T-cell (primary cell): Measurements from ENCODE around the gene CBR3. TPM values are rescaled to one million over a fixed set of nuclear protein-coding genes. Genes with fewer than 3 reads are reported as not detected.
"Not testable (repeated sequence)": the region's sequence is repeated elsewhere in the genome, so short reads cannot be mapped to it uniquely, and the experiment has no call there.

Source experiments
- ATAC-seq, 4 experiments: fragments of 200-7000 bp in 3 of 4; fragments of 150-1000 bp in 1 of 4; cut with Tn5 transposase; replicated peaks in 1 of 4; 1 replicate in 3 of 4; 2 replicates in 1 of 4; pipeline ENCODE4 v1.10.0; 2021; ENCODE audit warnings: moderate library complexity in 3 of 4, mild to moderate bottlenecking in 2 of 4, moderate number of reproducible peaks in 1 of 4
- CTCF ChIA-PET, 2 donors: fragments of 300-600 bp; sonication (Branson Sonifier 250); formaldehyde crosslinking; loops; one replicate each; lab custom pipeline; 2022; ENCODE audit warnings: antibody characterized with exemption in 2 of 2; lab: Charles Lee
- POLR2A ChIA-PET, 2 donors: fragments of 300-600 bp; sonication (Branson Sonifier 250); formaldehyde crosslinking; loops; one replicate each; lab custom pipeline; 2022; ENCODE audit warnings: antibody characterized with exemption in 2 of 2; lab: Charles Lee
- DNase-seq, 35 experiments: peaks; one replicate each; pipeline versions ENCODE4 v3.0.0 to v3.0.0-alpha.2; 2013 to 2023
- H3K27ac ChIP-seq: one replicate; pipeline ENCODE4 v1.5.1; 2013; ENCODE audit warnings: low read length
- H3K27me3 ChIP-seq, 2 experiments: replicated peaks in 1 of 2; 1 replicate in 1 of 2; 2 replicates in 1 of 2; pipeline versions ENCODE4 v1.6.1 to v1.7.0; 2013; ENCODE audit warnings: low read length in 1 of 2, mixed read lengths in 1 of 2; ENCODE audit not compliant: control insufficient read depth in 2 of 2, insufficient read depth in 2 of 2; ENCODE audit errors: extremely low read depth in 1 of 2
- H3K36me3 ChIP-seq, 2 donors: 1 replicate in 1 of 2; 2 replicates in 1 of 2; pipeline versions ENCODE4 v1.6.1 to v1.7.0; 2013; ENCODE audit warnings: low read length in 1 of 2; ENCODE audit not compliant: control insufficient read depth in 2 of 2, insufficient read depth in 1 of 2; ENCODE audit errors: extremely low read depth in 1 of 2
- H3K4me1 ChIP-seq, 2 experiments: 1 replicate in 1 of 2; 2 replicates in 1 of 2; pipeline versions ENCODE4 v1.6.1 to v1.7.0; 2013; ENCODE audit warnings: low read length in 2 of 2, mixed read lengths in 1 of 2; ENCODE audit not compliant: insufficient read depth in 2 of 2, control insufficient read depth in 1 of 2; ENCODE audit errors: extremely low read depth in 1 of 2
- H3K4me3 ChIP-seq, 2 donors: 1 replicate in 1 of 2; 2 replicates in 1 of 2; pipeline versions ENCODE4 v1.5.1 to v1.7.0; 2013; ENCODE audit warnings: mild to moderate bottlenecking in 2 of 2, low read length in 1 of 2, moderate library complexity in 1 of 2; ENCODE audit not compliant: control insufficient read depth in 1 of 2; ENCODE audit errors: extremely low read depth in 1 of 2
- H3K9me3 ChIP-seq: 2 replicates; pipeline ENCODE4 v1.7.0; 2013
- H3K27ac Mint-ChIP-seq, 2 donors: one replicate each; pipeline ENCODE4 v1.8.0; 2020 to 2021; ENCODE audit warnings: mild to moderate bottlenecking in 2 of 2, mixed read lengths in 2 of 2
- H3K27me3 Mint-ChIP-seq, 2 donors: one replicate each; pipeline ENCODE4 v1.8.0; 2021 to 2022; ENCODE audit warnings: mixed read lengths in 2 of 2
- H3K36me3 Mint-ChIP-seq: one replicate; pipeline ENCODE4 v1.8.0; 2021; ENCODE audit warnings: mixed read lengths
- H3K4me1 Mint-ChIP-seq, 3 donors: one replicate each; pipeline ENCODE4 v1.8.0; 2020 to 2022; ENCODE audit warnings: mixed read lengths in 3 of 3, mild to moderate bottlenecking in 1 of 3
- H3K4me3 Mint-ChIP-seq, 3 donors: one replicate each; pipeline ENCODE4 v1.8.0; 2020 to 2022; ENCODE audit warnings: mild to moderate bottlenecking in 3 of 3, mixed read lengths in 3 of 3, moderate library complexity in 3 of 3
- H3K9me3 Mint-ChIP-seq, 3 donors: one replicate each; pipeline ENCODE4 v1.8.0; 2020 to 2022; ENCODE audit warnings: mixed read lengths in 3 of 3
- WGBS: methylation state at CpG from one replicate; pipeline ENCODE4 v1.1.5; 2013; ENCODE audit warnings: missing lambda C conversion rate; ENCODE audit not compliant: insufficient coverage; 5-methylcytosine and 5-hydroxymethylcytosine counted together
- total RNA-seq, 35 experiments: library from RNA in 6 of 35; stranded (reverse) in 6 of 35; fragments of 120-200 nt in 1 of 35; gene quantifications; one replicate each; pipeline versions ENCODE4 v1.2.1 to v1.2.4 and lab custom pipeline; 2013 to 2026

CBR3 gene
- total RNA-seq, 5 donors from 2014 or later (not counting 1 experiment from before 2014, with no cell fraction given), result 0.85 to 16.1 (median 8.1) TPM

- not testable (repeated sequence) for H3K27ac ChIP-seq, H3K36me3 ChIP-seq, H3K4me3 Mint-ChIP-seq, H3K9me3 ChIP-seq, H3K36me3 Mint-ChIP-seq, ATAC-seq, H3K4me3 ChIP-seq, H3K9me3 Mint-ChIP-seq, H3K27me3 Mint-ChIP-seq, DNase-seq, H3K27ac Mint-ChIP-seq, H3K27me3 ChIP-seq
- ChIA-PET CTCF (interaction anchor here (0.7 to 1.3 kb wide), 3 partner anchors 56 to 73 kb away, joined by 4 to 6 read pairs (median 4); no protein-coding TSS in a partner anchor), POLR2A (interaction anchor here in 1 of 2 donors (0.6 to 0.7 kb wide), 2 partner anchors 16 to 1037 kb away, joined by 5 to 6 read pairs; no protein-coding TSS in a partner anchor)
- peaks cover 18 to 25% (median 25%) of the 10 kb centered on the region in 3 donors for H3K4me1 Mint-ChIP-seq
- H3K4me1 ChIP-seq, result peaks cover 6 to 28% of the 10 kb centered on the region in 2 experiments
- 96% methylated on average over 8 of the region's 13 CpGs for WGBS
These were observed 4.9 kb downstream of the CBR3 start for GRCh38 chr21:36139791-36140190.

GRCh38 chr21:36141513-36141925 is 6.6 kb downstream of the CBR3 start:
- no peaks in the 10 kb centered on the region for H3K9me3 ChIP-seq
- H3K36me3 Mint-ChIP-seq, result peaks cover 16% of the 10 kb centered on the region
- no peaks in the 10 kb centered on the region for H3K36me3 ChIP-seq
- WGBS, result 13% methylated on average over 4 of the region's 6 CpGs
- peaks cover 24 to 35% (median 25%) of the 10 kb centered on the region in 3 donors for H3K4me1 Mint-ChIP-seq
- ChIA-PET CTCF (interaction anchor here (0.5 to 1.7 kb wide), 12 partner anchors 9 to 713 kb away, joined by 3 to 11 read pairs (median 4); no protein-coding TSS in a partner anchor), POLR2A (interaction anchor here in 1 of 2 donors (0.7 kb wide), 1 partner anchor 30 kb away, joined by 12 read pairs; no protein-coding TSS in a partner anchor)
- H3K27ac Mint-ChIP-seq, result peak overlapping the region; percentile 62 to 76
- H3K27me3 ChIP-seq, result no peaks in the 10 kb centered on the region
- no peaks in the 10 kb centered on the region for H3K27me3 Mint-ChIP-seq
- peaks cover 8 to 35% of the 10 kb centered on the region in 2 experiments for H3K4me1 ChIP-seq
- no peak overlapping the region for H3K4me3 Mint-ChIP-seq
- H3K9me3 Mint-ChIP-seq, result no peaks in the 10 kb centered on the region
- H3K4me3 ChIP-seq, result no peak overlapping the region
- ATAC-seq (peak; percentile 84 to 97 (median 89)), DNase-seq (peak; percentile 52 to 93 (median 80))
- peak overlapping the region; percentile 57 for H3K27ac ChIP-seq

- Mint-ChIP-seq H3K36me3 (peaks cover 14% of the 10 kb centered on the region), H3K27ac (peak overlapping the region; percentile 55 to 81), H3K4me1 (peaks cover 24 to 36% (median 24%) of the 10 kb centered on the region in 3 donors)
- not testable (repeated sequence) for H3K36me3 ChIP-seq, H3K27me3 ChIP-seq, H3K9me3 ChIP-seq, H3K4me3 ChIP-seq, H3K4me3 Mint-ChIP-seq, H3K9me3 Mint-ChIP-seq, H3K27me3 Mint-ChIP-seq, H3K27ac ChIP-seq, ATAC-seq, DNase-seq
- ChIA-PET CTCF (interaction anchor here (0.7 to 1.8 kb wide), 5 partner anchors 8 to 184 kb away, joined by 3 to 7 read pairs (median 4); no protein-coding TSS in a partner anchor), POLR2A (interaction anchor here (0.6 to 1.1 kb wide), 2 partner anchors 12 to 82 kb away, joined by 3 to 8 read pairs; no protein-coding TSS in a partner anchor)
- no CpG with 5 or more reads among the region's 6 CpGs for WGBS
- H3K4me1 ChIP-seq, result peaks cover 8 to 31% of the 10 kb centered on the region in 2 experiments
These were observed 9.4 kb downstream of the CBR3 start for GRCh38 chr21:36144233-36144632.

- H3K36me3 Mint-ChIP-seq, result peaks cover 14% of the 10 kb centered on the region
- H3K9me3 ChIP-seq, result no peaks in the 10 kb centered on the region
- WGBS, result 0% methylated on average over 1 of the region's 3 CpGs
- no peaks in the 10 kb centered on the region for H3K36me3 ChIP-seq
- H3K4me1 ChIP-seq, result peaks cover 10 to 39% of the 10 kb centered on the region in 2 experiments
- DNase-seq (peak in 8 of 35 experiments; percentile 4 to 45 (median 14)), ATAC-seq (peak; percentile 32 to 75 (median 68))
- POLR2A ChIA-PET, result interaction anchor here in 1 of 2 donors (0.6 to 1.1 kb wide), 2 partner anchors 11 to 64 kb away, joined by 3 read pairs; no protein-coding TSS in a partner anchor
- H3K27ac ChIP-seq, result peak overlapping the region; percentile 60
- peak overlapping the region; percentile 58 to 70 for H3K27ac Mint-ChIP-seq
- no peak overlapping the region for H3K4me3 Mint-ChIP-seq
- CTCF ChIA-PET, result interaction anchor here (0.7 to 1.7 kb wide), 2 partner anchors 8 to 219 kb away, joined by 3 to 7 read pairs; no protein-coding TSS in a partner anchor
- peaks cover 33 to 46% (median 33%) of the 10 kb centered on the region in 3 donors for H3K4me1 Mint-ChIP-seq
- H3K27me3 Mint-ChIP-seq, result no peaks in the 10 kb centered on the region
- no peaks in the 10 kb centered on the region for H3K27me3 ChIP-seq
- no peaks in the 10 kb centered on the region for H3K9me3 Mint-ChIP-seq
- no peak overlapping the region for H3K4me3 ChIP-seq
These were observed 10.4 kb downstream of the CBR3 start for GRCh38 chr21:36145259-36145658.

GRCh38 chr21:36147911-36148310 is 13.0 kb downstream of the CBR3 start:
- peaks cover 7% of the 10 kb centered on the region for H3K36me3 Mint-ChIP-seq
- H3K27ac Mint-ChIP-seq, result no peak overlapping the region
- H3K27me3 ChIP-seq, result no peaks in the 10 kb centered on the region
- no peak for ATAC-seq
- H3K9me3 ChIP-seq, result no peaks in the 10 kb centered on the region
- 100% methylated on average over 2 of the region's 5 CpGs for WGBS
- H3K4me3 Mint-ChIP-seq, result no peak overlapping the region
- H3K4me3 ChIP-seq, result no peak overlapping the region
- H3K4me1 ChIP-seq, result peaks cover 9 to 35% of the 10 kb centered on the region in 2 experiments
- H3K36me3 ChIP-seq, result no peaks in the 10 kb centered on the region
- no peak for DNase-seq
- POLR2A ChIA-PET, result no interaction called here
- H3K4me1 Mint-ChIP-seq, result peaks cover 23 to 45% (median 32%) of the 10 kb centered on the region in 3 donors
- H3K27me3 Mint-ChIP-seq, result no peaks in the 10 kb centered on the region
- no peak overlapping the region for H3K27ac ChIP-seq
- CTCF ChIA-PET, result no interaction called here
- H3K9me3 Mint-ChIP-seq, result no peaks in the 10 kb centered on the region

- H3K27ac Mint-ChIP-seq, result no peak overlapping the region
- H3K4me3 Mint-ChIP-seq, result no peak overlapping the region
- Histone ChIP-seq H3K4me1 (peaks cover 9 to 39% of the 10 kb centered on the region in 2 experiments), H3K4me3 (no peak overlapping the region), H3K9me3 (no peaks in the 10 kb centered on the region), H3K27ac (no peak overlapping the region), H3K27me3 (no peaks in the 10 kb centered on the region), H3K36me3 (no peaks in the 10 kb centered on the region)
- no peaks in the 10 kb centered on the region for H3K27me3 Mint-ChIP-seq
- DNase-seq (no peak), ATAC-seq (no peak)
- 96% methylated on average over 3 of the region's 3 CpGs for WGBS
- ChIA-PET POLR2A (interaction anchor here in 1 of 2 donors (1.8 kb wide), 1 partner anchor 171 kb away, joined by 9 read pairs; the partner anchor contains the start of gene MORC3), CTCF (interaction anchor here (0.6 to 1.7 kb wide), 2 partner anchors 25 to 113 kb away, joined by 6 to 8 read pairs; no protein-coding TSS in a partner anchor)
- peaks cover 30 to 51% (median 37%) of the 10 kb centered on the region in 3 donors for H3K4me1 Mint-ChIP-seq
- peaks cover 7% of the 10 kb centered on the region for H3K36me3 Mint-ChIP-seq
- no peaks in the 10 kb centered on the region for H3K9me3 Mint-ChIP-seq
These were observed 14.0 kb downstream of the CBR3 start for GRCh38 chr21:36148886-36149285.
